ENCODE measurements around the gene PIH1D2.
"Not testable (repeated sequence)": the region's sequence is repeated elsewhere in the genome, so short reads cannot be mapped to it uniquely, and the experiment has no call there.

Gene PIH1D2

GRCh38 chr11:112073941-112074811 lies at the start of gene PIH1D2, which contains the start of gene NKAPD1:
PIH1D2 (minus strand) TSS chr11:112074017; CDS start chr11:112073174, 843 bp downstream.
NKAPD1 (plus strand) TSS chr11:112074299; CDS start chr11:112075575, 1,276 bp downstream.
- DNase-seq (ENCODE audit: low spot score): peak; percentile 92

DNA sequence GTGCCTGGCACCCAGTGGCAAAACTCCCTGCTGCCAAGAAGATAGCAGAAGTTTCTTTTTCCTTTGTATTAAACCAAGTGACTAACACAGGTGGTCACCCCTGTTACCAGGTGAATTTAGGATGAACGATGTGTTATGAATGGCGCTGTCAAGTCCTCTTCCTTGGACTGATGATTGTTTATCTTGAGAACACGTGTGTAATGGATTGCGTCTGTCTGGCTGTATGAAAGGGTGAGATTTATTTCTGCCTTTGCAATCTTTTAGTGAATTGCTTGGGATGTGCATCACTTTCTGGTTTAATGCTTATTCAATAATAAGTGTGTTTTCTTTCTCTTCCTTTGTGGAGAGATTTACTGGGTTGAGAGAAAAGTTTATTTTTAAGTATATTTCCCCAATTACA lies 49.3 kb upstream of the PIH1D2 start:
- no peak for DNase-seq (ENCODE audit: low spot score)

GRCh38 chr11:112121981-112122615 lies 48.3 kb upstream of the PIH1D2 start:
- no peak for DNase-seq (ENCODE audit: low spot score)

- no peak for DNase-seq (ENCODE audit: low spot score)
Observed at GRCh38 chr11:112118176-112118575, 44.4 kb upstream of the PIH1D2 start.

DNA sequence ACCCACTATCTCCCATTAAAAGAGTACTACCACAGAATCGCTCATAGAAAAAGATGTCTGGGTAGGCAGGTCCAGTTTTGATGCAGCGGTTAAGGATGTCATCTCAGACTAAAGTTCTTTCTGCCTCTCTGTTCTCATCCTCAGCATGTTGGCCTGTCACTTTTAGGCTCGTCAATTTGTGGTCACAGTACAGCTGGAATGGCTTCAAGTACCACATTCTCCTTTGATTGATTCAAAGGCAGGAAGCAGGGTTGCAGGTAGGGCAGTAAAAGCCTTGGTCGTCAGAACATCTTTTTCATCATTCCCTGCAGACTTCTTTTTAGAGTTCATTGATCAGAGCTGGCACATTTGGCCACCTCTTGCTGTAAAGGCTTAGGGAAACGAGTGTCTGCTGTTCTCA lies 41.6 kb upstream of the PIH1D2 start:
- DNase-seq (ENCODE audit: low spot score): no peak

- no peak for DNase-seq (ENCODE audit: low spot score)
Observed at GRCh38 chr11:112114460-112114859, 40.6 kb upstream of the PIH1D2 start.

- DNase-seq (ENCODE audit: low spot score): peak; percentile 30
Observed at GRCh38 chr11:112113539-112114457, 40.0 kb upstream of the PIH1D2 start.

- no peak for DNase-seq (ENCODE audit: low spot score)
Observed at GRCh38 chr11:112106070-112106469, 32.3 kb upstream of the PIH1D2 start.

DNA sequence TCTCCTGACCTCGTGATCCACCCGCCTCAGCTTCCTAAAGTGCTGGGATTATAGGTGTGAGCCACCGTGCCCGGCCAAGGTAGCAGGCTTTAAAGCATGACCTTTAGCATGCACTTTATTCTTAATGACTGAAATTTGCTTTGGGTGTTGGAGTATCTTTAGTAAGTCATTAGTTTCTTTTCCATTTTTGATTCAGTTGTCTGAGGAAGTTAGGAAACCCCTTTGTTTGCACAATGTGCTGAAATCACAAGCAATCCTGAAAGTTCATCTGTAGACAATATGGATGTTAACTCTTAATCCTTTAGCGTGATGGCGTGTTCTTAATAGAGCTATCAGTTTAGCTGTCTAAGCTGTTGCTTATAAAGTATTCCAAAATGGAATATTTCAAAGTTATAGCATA lies 29.6 kb upstream of the PIH1D2 start:
- DNase-seq (ENCODE audit: low spot score): no peak

DNA sequence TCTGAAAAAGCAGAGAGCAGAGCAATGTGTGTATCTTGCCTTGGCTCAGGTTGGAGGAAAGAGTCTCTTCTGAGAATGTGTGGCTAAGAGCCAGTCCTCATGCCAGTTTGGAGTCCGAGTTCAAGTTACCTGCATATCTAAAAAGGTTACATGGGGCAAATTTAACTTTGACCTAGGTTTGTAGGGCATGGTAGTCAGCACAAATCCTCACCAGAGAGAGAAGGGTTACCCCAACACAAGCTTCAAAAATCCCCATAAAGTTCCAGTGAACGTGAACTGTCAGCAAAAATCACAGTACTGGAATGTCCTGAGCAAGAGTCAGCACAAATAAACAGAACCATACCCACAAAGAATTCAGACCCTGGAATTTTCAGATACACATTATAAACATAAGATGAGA lies 26.6 kb upstream of the PIH1D2 start:
- no peak for DNase-seq (ENCODE audit: low spot score)

GRCh38 chr11:112097734-112098528 lies 24.1 kb upstream of the PIH1D2 start:
- no peak for DNase-seq (ENCODE audit: low spot score)

- no peak for DNase-seq (ENCODE audit: low spot score)
Observed at GRCh38 chr11:112096194-112096593, 22.4 kb upstream of the PIH1D2 start.

DNA sequence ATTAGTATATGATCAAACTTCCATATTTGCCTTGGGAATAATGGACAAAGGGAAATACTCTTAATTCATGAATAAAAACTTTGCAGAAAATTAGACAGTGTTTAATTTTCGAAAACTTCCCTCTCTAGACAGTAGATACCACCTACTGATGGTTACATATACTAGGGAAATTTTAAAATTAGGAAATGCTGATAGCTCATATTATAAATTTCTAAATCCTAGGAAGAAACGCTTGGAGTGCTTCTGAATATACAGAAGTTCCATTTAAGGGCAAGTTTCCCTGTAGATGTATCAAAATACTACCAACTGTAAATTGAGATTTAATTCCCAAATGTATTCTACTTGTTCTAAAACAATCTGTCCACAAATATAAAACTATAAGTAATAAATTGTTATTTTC lies 21.5 kb upstream of the PIH1D2 start:
- not testable (repeated sequence) for DNase-seq (ENCODE audit: low spot score)

DNA sequence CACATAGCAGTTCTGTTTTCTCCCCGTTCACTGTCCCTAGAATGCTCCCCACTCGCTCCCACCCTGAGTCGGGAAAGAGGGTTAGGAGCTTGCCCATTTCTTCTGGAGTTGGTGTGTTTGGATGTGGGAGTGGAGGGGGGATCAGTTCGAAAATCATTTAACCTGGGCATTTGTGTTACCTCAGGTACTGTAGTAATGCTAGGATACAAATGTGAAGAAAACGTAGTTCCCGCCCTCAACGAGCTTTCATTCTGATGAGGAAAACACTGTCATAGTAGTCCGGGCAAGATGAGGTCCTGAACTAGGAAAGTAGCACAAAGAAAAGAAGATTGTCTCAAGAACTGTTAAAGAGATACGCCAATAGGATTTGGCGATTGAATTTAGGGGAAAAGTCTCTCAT lies 13.4 kb upstream of the PIH1D2 start:
- no peak for DNase-seq (ENCODE audit: low spot score)

DNA sequence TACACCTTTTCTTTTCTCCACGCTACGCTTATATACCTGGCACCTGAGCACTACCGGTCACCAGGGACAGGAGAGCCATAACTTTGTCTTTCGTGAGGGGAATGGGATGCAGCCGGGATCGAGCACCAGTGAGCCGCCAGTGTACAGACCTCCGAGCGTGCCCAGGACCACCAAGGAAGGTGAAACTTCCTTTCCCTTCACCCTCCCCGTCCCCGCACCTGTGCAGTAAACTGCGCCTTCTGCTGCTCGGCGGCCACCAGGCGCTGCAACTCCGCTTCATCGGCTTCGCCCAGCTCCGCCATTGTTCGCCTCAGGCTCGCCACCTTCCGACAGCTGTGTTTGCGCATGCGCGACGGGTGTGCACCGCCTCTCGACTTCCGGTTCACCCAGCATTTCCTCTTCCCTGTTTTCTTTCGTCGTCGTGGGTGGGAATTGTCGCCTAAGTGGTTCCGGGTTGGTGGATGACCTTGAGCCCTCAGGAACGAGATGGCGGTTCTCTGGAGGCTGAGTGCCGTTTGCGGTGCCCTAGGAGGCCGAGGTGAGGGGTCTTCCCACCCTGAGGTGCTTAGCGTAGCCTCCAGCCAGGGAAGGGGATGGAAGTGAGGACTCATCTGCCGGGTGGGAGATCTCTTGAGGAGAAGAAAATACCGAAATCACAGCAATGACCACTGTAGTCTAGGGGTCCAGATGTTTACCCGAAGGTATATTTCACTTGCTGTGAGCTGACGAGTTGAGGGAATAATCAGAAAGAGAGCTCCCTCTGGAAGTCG lies 12.8 kb upstream of the PIH1D2 start, which contains the start of the genes SDHD and TIMM8B:
TSS of gene SDHD (plus strand) at position 452 of the 770 bp plus-strand sequence. CDS start at position 487, 35 bp downstream.
TSS of gene TIMM8B (minus strand) at position 335 of the 770 bp plus-strand sequence. CDS start at position 302, 33 bp downstream.
- DNase-seq (ENCODE audit: low spot score): peak; percentile 99

DNA sequence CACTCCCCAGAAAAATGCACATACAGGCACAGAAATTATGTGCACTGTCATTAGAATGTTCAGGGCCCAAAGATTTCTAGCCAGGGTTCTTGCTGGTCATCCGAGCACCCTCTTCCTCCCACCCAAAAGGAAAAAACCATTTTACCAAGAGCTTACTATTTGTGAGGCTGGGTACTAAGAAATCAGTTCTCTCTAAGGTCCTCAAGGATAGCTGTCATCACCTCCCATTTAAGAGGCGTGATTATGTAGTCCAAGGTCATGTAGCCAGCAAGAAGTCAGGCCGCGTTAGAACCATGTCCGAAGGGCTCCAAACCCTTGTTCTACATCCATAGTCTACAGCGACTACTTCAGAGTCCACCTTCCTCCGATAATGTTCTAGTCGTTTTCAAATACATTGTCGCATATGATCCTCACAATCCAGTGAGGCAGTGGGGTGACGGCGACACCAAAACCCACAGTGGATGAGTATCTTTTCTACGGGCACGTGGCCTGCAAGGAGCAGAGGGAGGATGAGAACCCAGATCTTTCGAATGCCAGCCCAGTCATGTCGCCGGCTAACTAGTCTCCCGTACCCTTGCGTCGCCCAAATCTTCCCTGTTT lies 12.1 kb upstream of the PIH1D2 start:
- DNase-seq (ENCODE audit: low spot score): peak; percentile 37

DNA sequence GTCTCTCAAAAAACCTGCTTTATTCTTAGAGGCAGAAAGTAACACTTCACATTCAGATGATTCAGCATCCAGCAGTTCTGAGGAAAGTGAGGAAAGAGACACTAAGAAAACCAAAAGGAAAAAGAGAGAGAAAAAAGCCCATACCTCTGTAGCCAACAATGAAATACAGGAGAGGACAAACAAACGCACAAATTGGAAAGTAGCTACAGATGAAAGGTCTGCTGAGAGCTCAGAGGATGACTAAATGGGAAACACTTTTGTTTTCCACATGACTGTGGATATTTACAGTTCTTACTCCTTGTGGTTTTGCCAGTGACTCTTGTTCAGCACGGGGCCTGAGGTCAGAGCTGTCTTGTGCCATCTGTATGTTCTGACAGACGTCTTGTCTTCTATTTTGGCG lies 8.9 kb upstream of the PIH1D2 start:
- DNase-seq (ENCODE audit: low spot score): no peak

- no peak for DNase-seq (ENCODE audit: low spot score)
Observed at GRCh38 chr11:112062923-112063322, 10.9 kb downstream of the PIH1D2 start.

GRCh38 chr11:112058103-112058502 lies 15.7 kb downstream of the PIH1D2 start:
- DNase-seq (ENCODE audit: low spot score): no peak

- no peak for DNase-seq (ENCODE audit: low spot score)
Observed at GRCh38 chr11:112057170-112057569, 16.6 kb downstream of the PIH1D2 start.
